Measurements from ENCODE around the gene ADAM17.

- TF ChIP-seq CTCF (IDR thresholded peaks at IDR 0.05), result no peak
- TF ChIP-seq ZFX (IDR thresholded peaks at IDR 0.05; ENCODE audit: borderline replicate concordance), result no peak
These were observed 38.4 kb downstream of the ADAM17 start for GRCh38 chr2:9517118-9517782.
